ENCODE measurements around the gene RNASE9.

RNASE9 gene

GRCh38 chr14:20530771-20531571, 29.9 kb downstream of the RNASE9 start:
- POLR2A ChIA-PET: interaction anchor here (0.7 kb wide), 1 partner anchor 102 kb away, joined by 3 read pairs; no protein-coding TSS in a partner anchor

GRCh38 chr14:20529806-20530205, 31.0 kb downstream of the RNASE9 start:
- CTCF ChIA-PET: interaction anchor here (0.7 to 2.3 kb wide), 11 partner anchors 10 to 441 kb away, joined by 3 to 11 read pairs (median 4); no protein-coding TSS in a partner anchor
- TF ChIP-seq, protein P1, sequence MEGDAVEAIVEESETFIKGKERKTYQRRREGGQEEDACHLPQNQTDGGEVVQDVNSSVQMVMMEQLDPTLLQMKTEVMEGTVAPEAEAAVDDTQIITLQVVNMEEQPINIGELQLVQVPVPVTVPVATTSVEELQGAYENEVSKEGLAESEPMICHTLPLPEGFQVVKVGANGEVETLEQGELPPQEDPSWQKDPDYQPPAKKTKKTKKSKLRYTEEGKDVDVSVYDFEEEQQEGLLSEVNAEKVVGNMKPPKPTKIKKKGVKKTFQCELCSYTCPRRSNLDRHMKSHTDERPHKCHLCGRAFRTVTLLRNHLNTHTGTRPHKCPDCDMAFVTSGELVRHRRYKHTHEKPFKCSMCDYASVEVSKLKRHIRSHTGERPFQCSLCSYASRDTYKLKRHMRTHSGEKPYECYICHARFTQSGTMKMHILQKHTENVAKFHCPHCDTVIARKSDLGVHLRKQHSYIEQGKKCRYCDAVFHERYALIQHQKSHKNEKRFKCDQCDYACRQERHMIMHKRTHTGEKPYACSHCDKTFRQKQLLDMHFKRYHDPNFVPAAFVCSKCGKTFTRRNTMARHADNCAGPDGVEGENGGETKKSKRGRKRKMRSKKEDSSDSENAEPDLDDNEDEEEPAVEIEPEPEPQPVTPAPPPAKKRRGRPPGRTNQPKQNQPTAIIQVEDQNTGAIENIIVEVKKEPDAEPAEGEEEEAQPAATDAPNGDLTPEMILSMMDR (IDR thresholded peaks at IDR 0.05; ENCODE audit: control extremely low read depth, extremely low read depth, low read depth, missing control alignments): no peak
- POLR2A ChIA-PET: no interaction called here
- DNase-seq (ENCODE audit: extremely low spot score): no peak

More at GRCh38 chr14:20530771-20531571, 29.9 kb downstream of the RNASE9 start:
- peak; percentile 52 for DNase-seq (ENCODE audit: extremely low spot score)
- CTCF ChIA-PET: interaction anchor here (0.9 to 2.3 kb wide), 12 partner anchors 9 to 439 kb away, joined by 3 to 11 read pairs (median 4); no protein-coding TSS in a partner anchor
- TF ChIP-seq, protein P1 (IDR thresholded peaks at IDR 0.05; ENCODE audit: control extremely low read depth, extremely low read depth, low read depth, missing control alignments): peak; percentile 72

DNA sequence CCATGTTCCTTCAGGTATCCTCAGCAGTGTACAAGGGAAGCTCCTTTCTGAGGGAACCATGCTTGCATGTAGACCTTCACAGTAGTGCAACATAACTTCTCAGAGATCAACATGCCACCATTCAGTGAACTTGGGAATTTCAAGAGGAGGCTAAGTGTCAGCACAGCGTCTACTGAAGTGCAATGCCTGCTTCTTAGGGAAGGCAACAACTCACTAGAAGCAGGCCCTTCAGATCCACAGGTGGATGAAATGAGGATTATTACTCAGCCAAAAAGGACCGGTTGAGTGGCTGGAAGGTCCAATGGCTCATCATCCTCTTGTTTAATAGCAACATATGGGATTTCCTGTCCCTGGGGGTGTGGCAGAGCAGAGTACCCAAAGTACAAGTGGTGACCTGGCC, 36.8 kb downstream of the RNASE9 start:
- POLR2A ChIA-PET: no interaction called here
- no peak for DNase-seq (ENCODE audit: extremely low spot score)
- CTCF ChIA-PET: interaction anchor here (1.0 to 1.4 kb wide), 2 partner anchors 9 to 11 kb away, joined by 3 read pairs; no protein-coding TSS in a partner anchor
- TF ChIP-seq, protein P1 (IDR thresholded peaks at IDR 0.05; ENCODE audit: control extremely low read depth, extremely low read depth, low read depth, missing control alignments): no peak

GRCh38 chr14:20522332-20522731, 38.5 kb downstream of the RNASE9 start:
- TF ChIP-seq, protein P1 (IDR thresholded peaks at IDR 0.05; ENCODE audit: control extremely low read depth, extremely low read depth, low read depth, missing control alignments): no peak
- DNase-seq (ENCODE audit: extremely low spot score): no peak
- ChIA-PET POLR2A (no interaction called here), CTCF (interaction anchor here (1.1 kb wide), 1 partner anchor 8 kb away, joined by 3 read pairs; no protein-coding TSS in a partner anchor)

DNA sequence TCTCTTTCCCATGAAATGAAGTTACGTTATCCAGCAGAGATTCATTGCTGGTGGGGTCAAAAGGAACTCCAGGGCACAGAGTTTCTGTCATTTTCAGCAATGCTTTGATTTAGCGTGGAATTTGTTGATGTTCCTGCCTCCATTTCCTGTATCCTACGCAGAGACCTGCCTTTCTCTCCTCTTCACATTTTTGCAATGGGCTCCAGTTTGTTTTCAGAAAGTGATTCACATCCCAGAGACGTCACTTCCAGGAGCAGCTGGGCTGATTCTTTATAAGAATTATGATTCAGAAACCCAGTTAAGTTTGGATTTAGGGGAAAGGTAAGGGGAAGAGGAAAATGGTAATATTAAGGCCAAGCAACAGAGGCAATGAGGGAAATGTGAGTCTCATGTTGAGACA, 43.9 kb downstream of the RNASE9 start:
- TF ChIP-seq, protein P1 (IDR thresholded peaks at IDR 0.05; ENCODE audit: control extremely low read depth, extremely low read depth, low read depth, missing control alignments): no peak
- ChIA-PET CTCF (no interaction called here), POLR2A (no interaction called here)
- DNase-seq (ENCODE audit: extremely low spot score): no peak

- ChIA-PET CTCF (interaction anchor here (2.6 kb wide), 1 partner anchor 15 kb away, joined by 9 read pairs; no protein-coding TSS in a partner anchor), POLR2A (no interaction called here)
- no peak for DNase-seq (ENCODE audit: extremely low spot score)
- TF ChIP-seq, protein P1 (IDR thresholded peaks at IDR 0.05; ENCODE audit: control extremely low read depth, extremely low read depth, low read depth, missing control alignments): no peak
These were observed 45.0 kb downstream of the RNASE9 start for GRCh38 chr14:20515846-20516245.

Data from GM10248 (cell line).